ENCODE measurements around the gene CAAP1. TPM values are rescaled to one million over a fixed set of nuclear protein-coding genes. Genes with fewer than 3 reads are reported as not detected.
A peak's percentile ranks its signal among the peaks of the same experiment; 100 is the strongest.

CAAP1 gene
- total RNA-seq, 6 experiments from 2014 or later = 9.3 to 22.8 (median 13.4) TPM

- Histone ChIP-seq H3K9me3 (no peaks in the 10 kb centered on the region), H3K4me3 (no peak overlapping the region), H3K36me3 (peaks cover 0 to 36% (median 7%) of the 10 kb centered on the region in 4 donors), H3K27ac (no peak overlapping the region), H3K27me3 (no peaks in the 10 kb centered on the region), H3K4me1 (no peaks in the 10 kb centered on the region)
- intact Hi-C loops (cut with DNase I) = no loop called here
- WGBS (ENCODE audit: insufficient coverage, low coverage, low lambda C conversion rate, missing lambda C conversion rate) = 100% methylated on average over 2 of the region's 2 CpGs
- TF ChIP-seq POLR2A (IDR thresholded peaks at IDR 0.05) = no peak
- no peak for TF ChIP-seq CTCF (IDR thresholded peaks at IDR 0.05)
- no peak for ATAC-seq
- no peak for DNase-seq
Observed at GRCh38 chr9:26913138-26913668, 20.6 kb upstream of the CAAP1 start.

- ATAC-seq (no peak), DNase-seq (no peak)
- H3K9me3 ChIP-seq = no peaks in the 10 kb centered on the region
- H3K36me3 ChIP-seq = peaks cover 0 to 8% (median 7%) of the 10 kb centered on the region in 4 donors
- WGBS (ENCODE audit: insufficient coverage, low coverage, low lambda C conversion rate, missing lambda C conversion rate) = 87% methylated on average over 1 of the region's 1 CpG
- no peak overlapping the region for H3K4me3 ChIP-seq
- no peak overlapping the region for H3K27ac ChIP-seq
- TF ChIP-seq POLR2A (IDR thresholded peaks at IDR 0.05) (no peak), CTCF (IDR thresholded peaks at IDR 0.05) (no peak)
- intact Hi-C loops (cut with DNase I) = no loop called here
- H3K27me3 ChIP-seq = no peaks in the 10 kb centered on the region
- H3K4me1 ChIP-seq = no peaks in the 10 kb centered on the region
Observed at GRCh38 chr9:26904671-26905070, 12.1 kb upstream of the CAAP1 start.

- peaks cover 0 to 8% (median 7%) of the 10 kb centered on the region in 4 donors for H3K36me3 ChIP-seq
- no peak overlapping the region for H3K27ac ChIP-seq
- WGBS (ENCODE audit: insufficient coverage, low coverage, low lambda C conversion rate, missing lambda C conversion rate) = 55% methylated on average over 3 of the region's 3 CpGs
- H3K9me3 ChIP-seq = no peaks in the 10 kb centered on the region
- DNase-seq (no peak), ATAC-seq (no peak)
- no peaks in the 10 kb centered on the region for H3K27me3 ChIP-seq
- H3K4me3 ChIP-seq = no peak overlapping the region
- TF ChIP-seq CTCF (IDR thresholded peaks at IDR 0.05) = no peak
- TF ChIP-seq POLR2A (IDR thresholded peaks at IDR 0.05) = no peak
- intact Hi-C loops (cut with DNase I) = no loop called here
- H3K4me1 ChIP-seq = no peaks in the 10 kb centered on the region
Observed at GRCh38 chr9:26904070-26904469, 11.5 kb upstream of the CAAP1 start.

DNA sequence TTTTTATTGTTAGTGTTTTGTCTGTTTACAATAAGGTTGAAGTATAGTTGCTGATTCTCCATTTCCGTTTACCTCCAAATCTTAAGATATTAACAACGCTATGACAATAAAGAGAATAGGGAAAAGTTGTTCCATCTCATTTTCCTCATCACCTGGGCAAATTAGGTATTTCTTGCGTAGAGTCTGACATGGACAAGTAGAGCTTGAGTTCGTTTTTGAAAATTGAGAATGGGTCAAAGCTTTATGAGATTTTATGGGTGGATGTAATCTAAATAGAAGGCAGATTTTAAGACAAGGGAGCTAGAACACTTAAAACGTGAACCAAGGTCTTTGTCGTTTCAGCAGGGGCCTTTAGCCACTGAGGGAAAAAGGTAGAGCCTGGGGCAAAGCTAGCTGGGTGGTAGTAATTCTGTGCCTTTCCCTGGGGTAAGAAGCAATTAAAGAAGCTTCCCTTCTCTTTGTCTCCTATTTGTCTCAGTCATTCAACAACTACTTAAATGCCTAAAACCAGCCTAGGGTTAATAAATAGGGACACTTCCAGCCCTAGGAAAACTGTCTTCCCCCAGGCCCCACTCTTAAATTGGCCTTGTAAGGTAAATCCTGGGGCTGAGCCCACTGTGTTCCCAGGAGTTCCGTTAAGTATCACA lies 551 bp upstream of the CAAP1 start:
- Histone ChIP-seq H3K27me3 (no peaks in the 10 kb centered on the region), H3K36me3 (no peaks in the 10 kb centered on the region), H3K9me3 (no peaks in the 10 kb centered on the region), H3K27ac (peak overlapping the region; percentile 83 to 96 (median 92)), H3K4me1 (peaks cover 0 to 9% (median 0%) of the 10 kb centered on the region in 4 donors), H3K4me3 (peak overlapping the region; percentile 84 to 97 (median 94))
- intact Hi-C loops (cut with DNase I) = loop anchor here in 1 of 2 donors (10.0 kb wide), 1 partner anchor 52 kb away; the partner anchor contains the start of gene PLAA
- DNase-seq (no peak), ATAC-seq (no peak)
- 13% methylated on average over 7 of the region's 7 CpGs for WGBS (ENCODE audit: insufficient coverage, low coverage, low lambda C conversion rate, missing lambda C conversion rate)
- peak; percentile 9 for TF ChIP-seq POLR2A (IDR thresholded peaks at IDR 0.05)
- no peak for TF ChIP-seq CTCF (IDR thresholded peaks at IDR 0.05)

All from right lobe of liver (tissue), 6 donors.